NCI-H510A (cell line): Measurements from ENCODE around the gene PPP1R12B.
"Not testable (repeated sequence)": the region's sequence is repeated elsewhere in the genome, so short reads cannot be mapped to it uniquely, and the experiment has no call there.

Experiments
- DNase-seq: peaks from one replicate; lab custom pipeline; 2025; lab: John Stamatoyannopoulos, UW

The PPP1R12B gene

GRCh38 chr1:202561726-202562443 is 213.4 kb downstream of the PPP1R12B start:
- no peak for DNase-seq

DNA sequence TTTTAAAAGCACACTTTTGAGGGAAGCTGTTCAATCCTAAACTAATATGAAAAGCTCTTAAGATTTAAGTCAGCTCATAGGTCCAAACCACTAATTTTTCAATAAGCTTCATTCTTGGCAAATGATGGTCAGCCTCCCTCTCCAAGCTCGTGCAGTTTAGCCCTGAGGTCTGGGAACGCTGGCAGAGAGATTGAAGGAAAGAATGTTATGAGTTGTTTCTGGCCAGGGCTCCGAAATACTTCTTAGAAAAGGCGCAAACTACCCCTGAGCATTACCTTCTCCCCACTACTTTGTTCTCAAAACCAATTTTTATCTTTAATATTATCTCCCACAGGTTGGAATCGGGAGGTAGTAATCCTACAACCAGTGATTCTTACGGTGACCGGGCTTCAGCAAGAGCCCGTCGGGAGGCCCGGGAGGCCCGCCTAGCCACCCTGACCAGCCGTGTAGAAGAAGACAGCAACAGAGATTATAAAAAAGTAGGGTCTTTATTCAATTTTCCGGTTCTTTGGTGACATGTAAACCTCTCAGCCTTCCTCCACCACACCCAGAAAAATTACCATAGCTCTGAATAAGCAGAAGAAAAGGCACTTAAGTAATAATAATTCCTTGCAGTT is 214.1 kb downstream of the PPP1R12B start:
- DNase-seq, result no peak

DNA sequence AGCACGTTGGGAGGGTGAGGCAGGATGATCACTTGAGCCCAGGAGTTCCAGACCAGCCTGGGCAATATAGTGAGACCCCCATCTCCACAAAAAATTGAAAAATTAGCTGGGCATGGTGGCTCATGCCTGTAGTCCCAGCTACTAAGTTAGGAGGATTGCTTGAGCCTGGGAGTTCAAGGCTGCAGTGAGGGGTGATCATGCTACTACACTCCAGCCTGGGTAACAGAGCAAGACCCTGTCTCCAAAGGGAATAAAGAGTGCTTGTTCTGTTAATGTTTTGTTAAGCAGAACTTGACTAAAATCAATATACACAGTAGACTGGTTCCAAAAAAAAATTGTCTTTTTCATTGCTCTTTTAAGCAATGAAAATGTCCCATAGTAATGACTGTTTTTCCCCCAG is 215.3 kb downstream of the PPP1R12B start:
- no peak for DNase-seq

DNA sequence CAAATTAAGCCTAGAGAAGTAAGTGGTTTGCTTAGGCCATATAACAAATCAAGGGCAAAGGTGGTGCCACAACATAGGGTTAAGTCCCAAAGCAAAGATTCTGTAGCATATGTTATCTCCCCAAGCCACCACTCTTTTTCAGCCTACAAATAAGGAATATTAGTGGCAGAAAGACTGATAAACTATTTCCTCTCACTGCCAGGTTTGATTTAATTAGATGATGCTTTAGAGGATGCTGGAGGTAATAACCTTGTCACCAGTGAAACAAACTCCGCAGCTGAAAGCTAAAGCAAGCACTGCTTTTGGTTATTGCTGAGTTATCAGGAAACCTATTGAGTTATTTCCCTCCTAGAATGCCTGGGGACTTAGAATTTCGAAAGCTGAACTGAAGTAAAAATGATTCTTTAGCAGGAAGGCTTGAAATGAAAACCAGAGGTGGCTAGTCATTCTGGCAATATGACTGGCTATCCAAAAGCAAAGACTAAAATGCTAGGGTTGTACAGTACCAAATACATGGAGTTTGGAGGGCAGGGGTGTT is 216.5 kb downstream of the PPP1R12B start:
- no peak for DNase-seq

DNA sequence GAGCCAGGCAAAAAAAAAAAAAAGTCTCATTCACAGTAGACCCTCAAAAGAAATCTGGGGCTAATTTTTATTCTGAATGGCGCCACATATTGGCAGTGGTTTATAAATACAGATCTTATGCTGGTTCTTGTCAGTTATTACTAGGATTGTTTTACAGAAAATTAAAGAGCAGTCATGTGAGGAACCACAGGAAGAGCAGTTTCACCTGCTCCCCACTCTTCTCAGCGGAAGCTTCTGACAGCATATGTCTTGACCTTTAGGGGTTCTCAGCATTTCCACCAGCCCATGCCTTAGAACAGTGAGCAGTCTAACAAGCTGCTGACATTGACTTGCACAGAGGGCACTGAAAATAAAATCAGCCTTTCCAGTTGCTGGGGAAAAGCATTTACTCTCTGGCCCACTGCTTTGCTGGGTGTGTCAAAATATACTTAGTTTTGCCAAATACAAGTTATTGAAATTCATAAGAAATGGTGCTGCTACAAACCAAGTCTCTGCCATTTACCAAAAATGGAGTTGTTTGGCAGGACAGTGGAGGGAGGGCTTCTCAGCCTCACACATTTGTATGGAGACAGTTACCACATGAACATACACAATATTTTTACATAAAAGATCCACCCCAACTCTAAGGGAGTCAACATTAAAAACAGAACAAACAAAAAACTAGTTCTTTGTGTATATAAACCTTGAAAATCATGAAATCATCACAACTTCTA is 217.5 kb downstream of the PPP1R12B start:
- DNase-seq, result no peak

DNA sequence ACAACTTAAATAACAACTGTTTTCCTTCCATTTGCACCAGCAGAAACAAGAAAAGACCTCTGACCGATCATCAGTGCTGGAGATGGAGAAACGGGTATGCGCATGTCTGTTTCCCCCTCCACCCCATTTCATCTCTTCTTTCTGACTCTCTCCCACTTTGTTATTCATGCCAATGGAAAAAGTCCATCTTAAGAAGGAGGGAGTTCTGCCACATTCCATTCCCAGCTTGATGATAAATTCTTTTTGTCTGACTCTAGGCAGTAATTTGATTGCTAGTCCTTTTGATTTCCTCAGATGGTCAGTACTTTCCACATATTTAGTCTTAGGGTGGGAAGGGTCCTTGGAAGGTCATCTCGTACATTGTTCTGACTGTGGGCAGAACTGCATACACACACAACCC is 219.2 kb downstream of the PPP1R12B start:
- no peak for DNase-seq

GRCh38 chr1:202568410-202568809 is 219.9 kb downstream of the PPP1R12B start:
- no peak for DNase-seq

DNA sequence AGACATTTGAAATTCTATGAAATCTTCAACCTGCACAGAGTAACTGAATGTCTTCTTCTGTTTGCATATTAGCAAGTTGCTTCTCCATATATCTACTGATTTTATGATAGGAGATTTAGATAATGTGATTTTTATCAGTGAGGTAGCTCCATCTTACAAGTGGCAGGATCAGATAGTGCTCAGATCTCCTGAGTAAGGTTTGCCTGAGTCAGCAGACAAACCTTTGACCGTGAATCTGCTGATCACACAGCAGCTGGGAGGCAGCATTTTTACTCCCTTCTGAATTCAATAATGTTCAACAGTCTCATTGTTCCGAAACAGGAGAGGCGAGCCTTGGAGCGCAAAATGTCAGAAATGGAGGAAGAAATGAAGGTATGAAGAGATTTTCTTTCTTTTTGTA is 220.3 kb downstream of the PPP1R12B start:
- DNase-seq, result no peak

DNA sequence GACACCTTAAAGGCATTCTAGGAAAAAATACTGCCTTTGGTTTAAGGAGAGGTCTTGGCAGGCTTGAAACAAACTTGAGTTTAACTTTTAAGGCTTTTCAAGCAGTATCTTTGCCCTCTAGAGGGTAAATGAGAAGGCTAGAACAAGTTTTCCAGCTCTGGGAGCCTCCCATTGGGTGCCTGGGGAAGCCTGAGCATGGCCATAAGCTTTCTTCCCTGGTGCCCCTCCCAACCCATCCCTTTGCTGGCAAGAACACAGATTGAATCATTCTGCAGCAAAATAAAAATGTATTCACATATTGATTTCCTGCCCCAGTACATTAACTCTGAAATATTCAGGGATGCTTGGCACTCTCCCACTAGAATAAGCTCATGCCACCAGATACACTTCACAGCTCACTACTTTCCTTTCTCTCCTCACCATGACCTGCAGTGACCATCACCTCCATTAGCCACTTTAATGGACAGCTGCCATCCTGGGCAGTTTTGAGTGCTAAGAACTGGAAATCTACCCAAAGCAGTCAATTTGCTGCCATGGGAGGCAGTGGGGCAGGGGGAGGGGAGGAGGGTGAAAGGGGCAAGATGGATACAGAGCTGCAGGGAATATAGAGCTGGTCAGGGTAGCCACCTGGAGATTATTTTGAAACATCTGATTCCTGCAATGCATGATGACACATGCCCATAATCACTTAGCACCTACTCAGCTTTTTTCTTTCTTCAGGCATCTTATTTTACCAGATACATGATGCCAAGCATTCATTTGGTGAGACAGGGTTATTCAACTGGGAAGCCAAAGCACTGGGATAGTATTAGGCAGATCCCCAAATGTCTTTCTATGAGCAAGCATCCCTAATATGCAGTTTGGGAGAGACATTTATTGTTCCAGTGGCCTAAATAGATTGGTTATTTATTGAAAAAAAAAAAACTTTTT is 221.2 kb downstream of the PPP1R12B start:
- DNase-seq, result no peak

- DNase-seq, result no peak
Observed at GRCh38 chr1:202571719-202572339, 223.3 kb downstream of the PPP1R12B start.

GRCh38 chr1:202572867-202573266 is 224.4 kb downstream of the PPP1R12B start:
- DNase-seq, result no peak

- DNase-seq, result no peak
Observed at GRCh38 chr1:202575918-202576653, 227.6 kb downstream of the PPP1R12B start.

- no peak for DNase-seq
Observed at GRCh38 chr1:202576816-202577215, 228.3 kb downstream of the PPP1R12B start.

DNA sequence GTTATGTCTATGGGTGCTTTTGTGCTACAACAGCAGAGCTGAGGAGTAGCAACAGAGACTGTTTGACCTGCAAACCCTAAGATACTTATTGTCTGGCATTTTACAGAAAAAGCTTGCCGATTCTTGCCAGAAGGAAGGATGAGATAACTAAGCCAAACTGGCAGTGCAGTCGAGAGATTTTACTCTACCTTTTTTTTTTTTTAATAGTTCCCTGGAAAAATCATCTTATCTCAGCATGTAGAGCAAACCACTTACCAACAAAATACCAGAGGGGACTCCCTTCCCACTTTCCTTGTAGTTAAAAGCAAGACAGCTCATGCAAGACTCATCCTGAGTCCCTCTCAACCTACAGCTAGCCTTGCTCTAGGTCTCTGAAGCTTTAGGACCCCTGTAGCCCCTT is 228.9 kb downstream of the PPP1R12B start:
- no peak for DNase-seq

GRCh38 chr1:202578001-202578504 is 229.6 kb downstream of the PPP1R12B start:
- DNase-seq, result no peak

DNA sequence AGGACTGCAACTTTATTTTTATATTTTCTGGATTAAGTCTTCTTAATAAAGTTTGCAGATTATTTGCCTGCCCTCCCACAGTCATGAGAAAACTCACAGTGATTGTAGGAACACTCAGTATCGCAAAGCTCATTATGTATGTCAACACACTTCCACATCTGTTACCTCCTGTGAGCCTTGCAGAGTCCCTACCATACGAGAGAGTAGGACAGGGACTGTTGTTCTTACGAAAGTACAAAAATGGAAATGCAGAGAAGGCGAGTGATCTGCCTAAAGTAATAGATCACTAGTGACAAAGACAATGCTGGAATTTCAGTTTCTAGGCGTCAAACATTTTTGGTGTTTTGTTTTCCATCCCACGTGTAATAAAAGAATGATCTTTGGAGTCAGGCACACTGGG is 230.1 kb downstream of the PPP1R12B start:
- no peak for DNase-seq

GRCh38 chr1:202579806-202580205 is 231.3 kb downstream of the PPP1R12B start:
- no peak for DNase-seq

DNA sequence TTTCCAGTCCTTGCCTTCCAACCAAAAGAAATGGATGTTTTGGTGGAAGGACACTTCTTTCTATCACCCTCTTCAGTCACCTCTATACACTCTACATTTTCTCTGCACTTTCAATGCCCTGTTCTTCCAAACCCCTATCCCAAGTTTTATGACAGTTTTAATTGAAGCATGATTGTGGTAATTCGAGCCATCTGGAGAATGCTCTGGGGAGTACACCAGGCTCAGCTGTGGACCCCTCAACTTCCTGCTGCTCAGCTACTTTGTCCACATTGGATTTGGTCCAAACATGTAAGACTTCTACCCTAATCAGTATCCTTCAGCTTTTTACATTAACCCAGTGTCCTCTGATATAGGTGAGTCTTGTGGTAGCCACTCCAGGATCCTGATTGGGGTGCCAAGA is 232.1 kb downstream of the PPP1R12B start:
- DNase-seq, result no peak

- DNase-seq, result not testable (repeated sequence)
Observed at GRCh38 chr1:202582350-202582749, 233.9 kb downstream of the PPP1R12B start.
